Nephron (organoid): Measurements from ENCODE around the gene POR.
"Not testable (repeated sequence)": the region's sequence is repeated elsewhere in the genome, so short reads cannot be mapped to it uniquely, and the experiment has no call there.

ENCODE experiments used
- H3K27ac Mint-ChIP-seq, 3 experiments: 2 replicates each; pipeline ENCODE4 v1.8.0; 2020; ENCODE audit warnings: mixed read lengths in 3 of 3, mild to moderate bottlenecking in 2 of 3, moderate library complexity in 1 of 3
- H3K27me3 Mint-ChIP-seq: 2 replicates; pipeline ENCODE4 v1.8.0; 2021; ENCODE audit warnings: low read depth, mild to moderate bottlenecking, moderate library complexity, mixed read lengths
- H3K36me3 Mint-ChIP-seq: 2 replicates; pipeline ENCODE4 v1.8.0; 2020; ENCODE audit warnings: low read depth, mixed read lengths
- H3K4me1 Mint-ChIP-seq: 2 replicates; pipeline ENCODE4 v1.8.0; 2020; ENCODE audit warnings: mixed read lengths
- H3K4me3 Mint-ChIP-seq, 3 experiments: 2 replicates each; pipeline ENCODE4 v1.8.0; 2020; ENCODE audit warnings: mild to moderate bottlenecking in 3 of 3, mixed read lengths in 3 of 3, moderate library complexity in 2 of 3
- H3K9me3 Mint-ChIP-seq: 2 replicates; pipeline ENCODE4 v1.8.0; 2020; ENCODE audit warnings: mixed read lengths
- TF ChIP-seq, protein P1 (sequence below), 3 experiments: fragments of 200-600 bp; sonication (generic); IDR thresholded peaks; one replicate each; pipeline ENCODE4 v1.5.0; 2021; ENCODE audit warnings: antibody characterized with exemption in 3 of 3; ENCODE audit not compliant: unreplicated experiment in 3 of 3

Gene POR

DNA sequence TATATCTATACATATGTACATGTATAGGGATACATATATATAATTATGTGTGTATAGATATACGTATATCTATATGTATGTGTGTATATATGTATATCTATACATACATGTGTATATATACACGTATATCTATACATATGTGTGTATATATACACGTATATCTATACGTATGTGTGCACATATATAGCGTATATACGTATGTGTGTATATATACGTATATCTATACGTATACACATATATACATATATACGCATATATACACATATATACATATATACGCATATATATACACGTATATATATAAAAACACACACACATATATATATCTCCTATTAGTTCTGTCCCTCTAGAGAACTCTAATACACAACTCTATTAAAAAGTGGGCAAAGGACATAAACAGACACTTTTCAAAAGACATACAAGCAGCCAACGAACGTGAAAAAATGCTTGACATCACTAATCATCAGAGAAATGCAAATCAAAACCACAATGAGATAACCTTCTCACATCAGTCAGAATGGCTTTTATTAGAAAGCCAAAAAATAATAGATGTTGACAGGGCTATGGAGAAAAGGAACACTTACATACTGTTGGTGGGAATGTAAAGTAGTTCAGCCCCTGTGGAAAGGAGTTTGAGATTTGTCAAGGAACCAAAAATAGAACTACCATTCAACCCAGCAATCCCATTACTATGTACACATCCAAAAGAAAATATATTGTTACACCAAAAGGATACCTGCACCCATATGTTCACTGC is 101.4 kb downstream of the POR start:
- no peaks in the 10 kb centered on the region for H3K27me3 Mint-ChIP-seq
- TF ChIP-seq, protein P1, sequence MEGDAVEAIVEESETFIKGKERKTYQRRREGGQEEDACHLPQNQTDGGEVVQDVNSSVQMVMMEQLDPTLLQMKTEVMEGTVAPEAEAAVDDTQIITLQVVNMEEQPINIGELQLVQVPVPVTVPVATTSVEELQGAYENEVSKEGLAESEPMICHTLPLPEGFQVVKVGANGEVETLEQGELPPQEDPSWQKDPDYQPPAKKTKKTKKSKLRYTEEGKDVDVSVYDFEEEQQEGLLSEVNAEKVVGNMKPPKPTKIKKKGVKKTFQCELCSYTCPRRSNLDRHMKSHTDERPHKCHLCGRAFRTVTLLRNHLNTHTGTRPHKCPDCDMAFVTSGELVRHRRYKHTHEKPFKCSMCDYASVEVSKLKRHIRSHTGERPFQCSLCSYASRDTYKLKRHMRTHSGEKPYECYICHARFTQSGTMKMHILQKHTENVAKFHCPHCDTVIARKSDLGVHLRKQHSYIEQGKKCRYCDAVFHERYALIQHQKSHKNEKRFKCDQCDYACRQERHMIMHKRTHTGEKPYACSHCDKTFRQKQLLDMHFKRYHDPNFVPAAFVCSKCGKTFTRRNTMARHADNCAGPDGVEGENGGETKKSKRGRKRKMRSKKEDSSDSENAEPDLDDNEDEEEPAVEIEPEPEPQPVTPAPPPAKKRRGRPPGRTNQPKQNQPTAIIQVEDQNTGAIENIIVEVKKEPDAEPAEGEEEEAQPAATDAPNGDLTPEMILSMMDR (IDR thresholded peaks at IDR 0.05; ENCODE audit: unreplicated experiment in 3 of 3), result no peak
- no peaks in the 10 kb centered on the region for H3K9me3 Mint-ChIP-seq
- H3K27ac Mint-ChIP-seq, result no peak overlapping the region
- peaks cover 44% of the 10 kb centered on the region for H3K36me3 Mint-ChIP-seq
- H3K4me3 Mint-ChIP-seq, result no peak overlapping the region
- peaks cover 5% of the 10 kb centered on the region for H3K4me1 Mint-ChIP-seq

DNA sequence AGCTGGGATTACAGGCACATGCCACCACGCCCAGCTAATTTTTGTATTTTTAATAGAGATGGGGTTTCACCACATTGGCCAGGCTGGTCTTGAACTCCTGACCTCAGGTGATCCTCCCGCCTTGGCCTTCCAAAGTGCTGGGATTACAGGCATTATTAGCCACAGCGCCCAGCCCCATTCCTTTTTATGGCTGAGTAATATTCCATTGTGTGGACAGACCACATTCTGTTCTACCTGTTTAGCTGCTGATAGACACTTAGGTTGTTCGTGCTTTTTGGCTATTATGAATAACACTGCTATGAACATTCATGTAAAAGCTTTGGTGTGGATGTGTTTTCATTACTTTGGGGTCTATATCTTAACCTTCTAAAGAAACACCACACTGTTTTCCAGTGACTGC is 103.6 kb downstream of the POR start:
- H3K27me3 Mint-ChIP-seq, H3K4me3 Mint-ChIP-seq, H3K4me1 Mint-ChIP-seq, H3K9me3 Mint-ChIP-seq, H3K27ac Mint-ChIP-seq: not testable (repeated sequence)
- H3K36me3 Mint-ChIP-seq, result peaks cover 54% of the 10 kb centered on the region

DNA sequence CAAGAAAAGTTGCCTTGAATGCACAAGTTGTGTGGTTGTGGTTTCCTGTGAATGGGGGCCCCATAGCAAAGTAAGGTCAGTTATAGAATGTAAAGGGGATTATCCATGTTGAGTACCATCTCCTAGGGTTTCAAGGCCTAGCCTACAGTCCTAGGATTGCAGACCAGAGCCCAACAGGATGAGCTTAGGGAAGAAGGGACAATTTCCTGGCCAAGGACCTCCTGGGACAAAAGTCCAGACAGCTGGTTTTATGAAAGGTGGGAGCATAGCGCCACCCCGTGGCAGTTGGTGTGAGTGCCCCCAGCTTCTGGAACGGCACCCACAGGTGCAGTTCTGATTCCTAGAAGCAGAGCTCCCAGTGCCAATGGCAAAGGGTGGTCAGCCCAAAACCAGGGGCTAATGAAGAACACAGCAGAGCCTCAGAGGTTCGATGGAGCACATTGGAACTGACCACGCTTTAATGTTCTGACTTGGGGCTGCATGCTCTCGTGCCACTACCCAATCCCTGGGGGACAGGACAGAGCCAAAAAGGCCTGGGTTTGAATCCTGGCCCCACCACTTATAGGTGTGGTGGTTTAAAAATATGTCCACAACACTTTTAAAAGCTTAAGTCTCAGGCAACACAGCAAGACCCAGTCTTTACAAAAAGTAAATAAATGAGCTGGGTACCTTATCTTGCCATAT is 105.2 kb downstream of the POR start:
- TF ChIP-seq, protein P1 (IDR thresholded peaks at IDR 0.05; ENCODE audit: unreplicated experiment in 3 of 3), result peak; percentile 69 to 81 (median 75)
- Mint-ChIP-seq H3K4me3 (no peak overlapping the region), H3K27ac (no peak overlapping the region), H3K27me3 (no peaks in the 10 kb centered on the region), H3K9me3 (no peaks in the 10 kb centered on the region), H3K4me1 (no peaks in the 10 kb centered on the region), H3K36me3 (peaks cover 59% of the 10 kb centered on the region)

DNA sequence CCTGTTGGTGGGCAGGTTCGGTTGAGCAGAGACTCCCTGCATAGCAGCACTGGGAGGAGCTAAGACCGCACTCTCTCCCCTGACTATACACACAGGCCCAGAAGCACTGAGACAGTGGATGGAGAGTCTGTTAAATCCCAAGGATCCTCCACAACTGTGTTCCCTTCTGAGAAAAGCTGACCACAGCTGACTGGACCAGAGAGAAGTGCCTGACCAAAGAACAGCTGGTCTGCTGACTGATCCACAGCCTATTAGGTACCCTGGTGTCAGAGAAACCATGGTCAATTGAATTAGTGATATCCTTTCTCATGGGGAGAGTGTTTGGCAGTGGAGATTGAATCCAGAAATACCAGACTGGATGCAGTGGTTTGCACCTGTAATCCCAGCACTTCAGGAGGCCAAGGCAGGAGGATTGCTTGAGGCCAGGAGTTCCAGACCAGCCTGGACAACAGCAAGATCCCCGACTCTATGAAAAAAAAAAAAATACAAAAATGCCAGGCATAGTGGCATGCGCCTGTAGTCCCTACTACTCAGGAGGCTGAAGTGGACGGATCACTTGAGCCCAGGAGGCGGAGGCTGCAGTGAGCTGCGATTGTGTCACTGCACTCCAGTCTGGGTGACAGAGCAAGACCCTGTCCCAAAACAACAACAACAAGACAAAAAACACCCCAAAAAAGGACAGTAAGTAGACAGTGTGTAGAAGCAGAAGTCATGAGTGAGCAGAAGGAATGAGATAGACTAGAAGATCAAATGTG is 107.2 kb downstream of the POR start:
- TF ChIP-seq, protein P1 (IDR thresholded peaks at IDR 0.05; ENCODE audit: unreplicated experiment in 3 of 3), result no peak
- H3K4me1 Mint-ChIP-seq, result no peaks in the 10 kb centered on the region
- H3K4me3 Mint-ChIP-seq, result no peak overlapping the region
- no peak overlapping the region for H3K27ac Mint-ChIP-seq
- H3K27me3 Mint-ChIP-seq, result no peaks in the 10 kb centered on the region
- no peaks in the 10 kb centered on the region for H3K9me3 Mint-ChIP-seq
- peaks cover 47% of the 10 kb centered on the region for H3K36me3 Mint-ChIP-seq

DNA sequence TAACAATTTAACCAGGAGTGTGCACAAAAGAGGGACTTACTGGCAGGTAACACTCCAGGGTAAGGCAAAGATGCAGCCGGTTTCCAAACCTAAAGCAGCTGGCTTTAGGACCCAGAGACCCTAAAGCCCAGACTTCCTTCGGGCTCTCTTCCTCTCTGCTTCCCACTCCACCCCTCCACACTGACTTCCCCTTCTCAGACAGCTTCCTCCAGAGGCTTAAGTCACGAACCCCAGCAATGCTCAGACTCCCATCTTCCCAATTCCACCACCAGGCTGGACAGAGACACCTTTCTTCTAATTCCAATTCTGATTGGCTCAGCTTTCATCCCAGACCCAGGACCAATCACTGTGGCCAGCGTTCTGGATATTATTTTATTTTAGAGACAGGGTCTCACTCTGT is 108.0 kb downstream of the POR start:
- Mint-ChIP-seq H3K4me1 (no peaks in the 10 kb centered on the region), H3K36me3 (peaks cover 42% of the 10 kb centered on the region), H3K9me3 (no peaks in the 10 kb centered on the region), H3K27ac (peak overlapping the region in 2 of 3 experiments; percentile 35 to 47), H3K27me3 (no peaks in the 10 kb centered on the region), H3K4me3 (no peak overlapping the region)
- TF ChIP-seq, protein P1 (IDR thresholded peaks at IDR 0.05; ENCODE audit: unreplicated experiment in 3 of 3), result no peak

- H3K27me3 Mint-ChIP-seq, result not testable (repeated sequence)
Observed at GRCh38 chr7:76029682-76030081, 114.7 kb downstream of the POR start.

More at GRCh38 chr7:76029682-76030081, 114.7 kb downstream of the POR start:
- not testable (repeated sequence) for H3K4me3 Mint-ChIP-seq, H3K4me1 Mint-ChIP-seq, H3K9me3 Mint-ChIP-seq, H3K27ac Mint-ChIP-seq
- peaks cover 19% of the 10 kb centered on the region for H3K36me3 Mint-ChIP-seq
